SK-N-MC (cell line): ENCODE measurements around the gene PTPN4.

Experiments
- EZH2 ChIP-seq: fragments of 200-600 bp; sonication (generic); IDR thresholded peaks from one replicate; pipeline ENCODE4 v1.6.1; 2017; ENCODE audit warnings: antibody characterized with exemption
- POLR2AphosphoS5 ChIP-seq: IDR thresholded peaks from 2 replicates; pipeline ENCODE4 v1.6.1; 2012; ENCODE audit warnings: mild to moderate bottlenecking, low read depth, low read length, borderline replicate concordance

DNA sequence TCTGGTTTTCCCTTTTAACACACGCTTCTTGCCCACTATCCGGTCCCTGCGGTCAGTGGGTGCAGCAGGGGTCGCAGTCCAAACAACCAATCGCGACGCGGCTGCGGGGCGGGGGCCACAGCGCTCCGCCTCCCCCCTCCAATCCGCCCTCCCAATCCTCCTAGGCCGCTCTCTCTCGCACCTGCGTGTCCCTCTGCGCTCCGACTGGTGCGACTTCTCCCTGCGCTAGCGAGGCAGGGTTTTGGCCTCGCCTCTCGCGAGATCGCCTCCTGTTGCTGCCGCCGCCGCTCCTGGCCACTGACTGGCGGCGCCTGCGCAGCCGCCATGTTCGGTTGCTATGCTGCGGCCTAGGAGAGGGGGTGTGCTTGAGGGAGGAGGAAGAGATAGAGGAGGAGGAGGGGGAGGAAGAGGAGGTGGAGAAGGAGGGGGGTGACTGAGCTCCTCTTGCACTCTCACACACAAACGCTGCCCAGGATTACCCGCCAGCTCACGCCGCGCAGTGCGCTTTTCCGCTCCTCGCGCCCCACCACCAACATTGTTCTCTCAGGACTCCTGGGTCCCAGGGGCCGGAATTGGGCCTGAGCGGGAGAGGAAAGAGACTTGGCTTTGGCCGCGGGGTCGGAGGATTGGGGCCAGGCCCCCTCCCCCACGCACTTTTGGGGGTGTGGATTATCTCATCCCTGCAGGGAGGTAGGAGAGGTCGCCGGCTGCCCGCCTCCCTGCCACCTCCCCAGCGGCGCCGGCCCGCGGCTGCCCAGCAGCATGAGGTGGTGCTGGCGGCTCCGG lies at the start of gene PTPN4:
- TF ChIP-seq POLR2AphosphoS5 (peak; percentile 83), EZH2 (no peak)
